ENCODE results near the gene TRAPPC13.
"Not testable (repeated sequence)": the region's sequence is repeated elsewhere in the genome, so short reads cannot be mapped to it uniquely, and the experiment has no call there.

TRAPPC13 gene

DNA sequence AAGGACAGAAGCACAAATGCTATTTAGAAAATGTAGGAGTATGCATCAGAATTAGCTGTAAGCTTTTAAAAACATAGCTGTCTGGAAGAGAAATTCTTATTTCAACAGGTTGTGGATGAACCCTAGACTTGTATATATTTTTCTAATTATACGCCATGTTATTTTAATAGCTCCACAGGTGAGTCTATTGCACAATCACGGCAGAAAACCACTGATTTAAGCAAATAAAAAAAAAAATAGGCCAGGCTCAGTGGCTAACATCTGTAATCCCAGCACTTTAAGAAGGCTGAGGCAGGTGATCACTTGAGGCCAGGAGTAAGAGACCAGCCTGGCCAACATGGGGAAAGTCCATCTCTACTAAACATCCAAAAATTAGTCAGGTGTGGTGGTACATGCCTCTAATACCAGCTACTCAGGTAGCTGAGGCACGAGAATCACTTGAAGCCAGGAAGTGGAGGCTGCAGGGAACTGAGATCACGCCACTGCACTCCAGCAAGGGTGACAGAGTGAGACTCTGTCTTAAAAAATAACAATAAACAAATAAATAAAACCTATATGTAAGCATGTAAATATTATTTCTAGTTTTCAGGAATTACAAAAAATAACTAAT is 12.4 kb upstream of the TRAPPC13 start:
- Histone ChIP-seq H3K9me3 (no peaks in the 10 kb centered on the region), H3K27me3 (no peaks in the 10 kb centered on the region), H3K36me3 (peaks cover 83% of the 10 kb centered on the region), H3K4me1 (ENCODE audit: control insufficient read depth in 1 of 2, insufficient read depth in 1 of 2, low read depth in 1 of 2, low read length in 1 of 2) (no peaks in the 10 kb centered on the region), H3K27ac (no peak overlapping the region), H3K4me3 (ENCODE audit: low read depth in 1 of 2, low read length in 1 of 2) (no peak overlapping the region)
- TF ChIP-seq, protein P1, sequence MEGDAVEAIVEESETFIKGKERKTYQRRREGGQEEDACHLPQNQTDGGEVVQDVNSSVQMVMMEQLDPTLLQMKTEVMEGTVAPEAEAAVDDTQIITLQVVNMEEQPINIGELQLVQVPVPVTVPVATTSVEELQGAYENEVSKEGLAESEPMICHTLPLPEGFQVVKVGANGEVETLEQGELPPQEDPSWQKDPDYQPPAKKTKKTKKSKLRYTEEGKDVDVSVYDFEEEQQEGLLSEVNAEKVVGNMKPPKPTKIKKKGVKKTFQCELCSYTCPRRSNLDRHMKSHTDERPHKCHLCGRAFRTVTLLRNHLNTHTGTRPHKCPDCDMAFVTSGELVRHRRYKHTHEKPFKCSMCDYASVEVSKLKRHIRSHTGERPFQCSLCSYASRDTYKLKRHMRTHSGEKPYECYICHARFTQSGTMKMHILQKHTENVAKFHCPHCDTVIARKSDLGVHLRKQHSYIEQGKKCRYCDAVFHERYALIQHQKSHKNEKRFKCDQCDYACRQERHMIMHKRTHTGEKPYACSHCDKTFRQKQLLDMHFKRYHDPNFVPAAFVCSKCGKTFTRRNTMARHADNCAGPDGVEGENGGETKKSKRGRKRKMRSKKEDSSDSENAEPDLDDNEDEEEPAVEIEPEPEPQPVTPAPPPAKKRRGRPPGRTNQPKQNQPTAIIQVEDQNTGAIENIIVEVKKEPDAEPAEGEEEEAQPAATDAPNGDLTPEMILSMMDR (IDR thresholded peaks at IDR 0.05): no peak

DNA sequence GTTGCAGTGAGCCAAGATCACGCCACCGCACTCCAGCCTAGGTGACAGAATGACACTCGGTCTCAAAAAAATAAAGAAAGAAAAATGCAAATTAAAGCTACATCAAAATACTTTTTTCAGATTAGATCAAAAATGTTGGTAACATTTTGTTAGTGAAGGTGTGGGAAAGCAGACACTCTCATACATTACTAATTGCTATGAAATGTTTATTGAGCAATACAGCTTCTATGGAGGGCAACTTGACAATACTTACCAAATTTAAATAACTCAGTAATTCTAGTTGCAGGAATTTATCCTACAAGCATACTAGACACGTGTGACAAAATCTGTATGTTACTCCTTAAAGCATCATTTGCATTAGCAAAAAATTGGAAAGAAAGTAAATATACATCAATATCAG is 4.8 kb upstream of the TRAPPC13 start:
- TF ChIP-seq, protein P1 (IDR thresholded peaks at IDR 0.05): no peak
- no peaks in the 10 kb centered on the region for H3K27me3 ChIP-seq
- no peak overlapping the region for H3K4me3 ChIP-seq (ENCODE audit: low read depth in 1 of 2, low read length in 1 of 2)
- no peak overlapping the region for H3K27ac ChIP-seq
- no peaks in the 10 kb centered on the region for H3K9me3 ChIP-seq
- H3K36me3 ChIP-seq: peaks cover 20% of the 10 kb centered on the region
- H3K4me1 ChIP-seq (ENCODE audit: control insufficient read depth in 1 of 2, insufficient read depth in 1 of 2, low read depth in 1 of 2, low read length in 1 of 2): peaks cover 20 to 22% of the 10 kb centered on the region in 2 experiments

DNA sequence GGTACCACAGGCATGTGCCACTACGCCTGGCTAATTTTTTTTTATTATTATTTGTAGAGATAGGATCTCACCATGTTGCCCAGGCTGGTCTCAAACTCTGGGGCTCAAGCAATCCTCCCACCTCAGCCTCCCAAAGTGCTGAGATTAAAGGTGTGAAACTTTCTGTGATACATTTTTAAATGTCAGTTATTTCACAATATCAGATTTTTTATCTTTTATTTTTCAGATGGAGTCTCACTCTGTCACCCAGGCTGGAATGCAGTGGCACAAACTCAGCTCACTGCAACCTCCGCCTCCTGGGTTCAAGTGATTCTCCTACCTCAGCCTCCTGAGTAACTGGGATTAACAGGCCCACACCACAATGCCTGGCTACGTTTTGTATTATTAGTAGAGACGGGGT is 2.9 kb upstream of the TRAPPC13 start:
- not testable (repeated sequence) for H3K27me3 ChIP-seq; H3K36me3 ChIP-seq; H3K27ac ChIP-seq; H3K4me3 ChIP-seq (ENCODE audit: low read depth in 1 of 2, low read length in 1 of 2); H3K9me3 ChIP-seq
- peaks cover 33% of the 10 kb centered on the region in 2 experiments for H3K4me1 ChIP-seq (ENCODE audit: control insufficient read depth in 1 of 2, insufficient read depth in 1 of 2, low read depth in 1 of 2, low read length in 1 of 2)

DNA sequence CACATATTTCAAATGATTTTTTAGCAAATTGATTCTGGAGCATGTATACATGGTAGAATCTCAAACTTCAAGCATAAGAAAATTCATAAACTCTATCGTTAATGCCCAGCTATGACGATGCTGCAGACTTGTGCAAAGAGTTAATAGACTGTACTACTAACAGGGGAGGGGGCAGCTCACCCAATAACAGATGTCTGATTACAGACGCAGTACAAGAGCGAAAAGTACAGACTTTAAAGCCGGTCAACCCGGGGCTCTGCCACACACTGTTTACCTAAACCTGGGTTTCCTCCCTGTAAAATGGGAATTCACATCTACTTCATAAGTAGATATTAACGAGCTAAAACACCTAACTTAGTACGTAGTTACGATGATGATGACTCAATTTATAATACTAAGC is 1.3 kb upstream of the TRAPPC13 start:
- Histone ChIP-seq H3K36me3 (peaks cover 1% of the 10 kb centered on the region), H3K4me3 (ENCODE audit: low read depth in 1 of 2, low read length in 1 of 2) (peak overlapping the region; percentile 87 to 91), H3K27ac (peak overlapping the region; percentile 89), H3K9me3 (no peaks in the 10 kb centered on the region), H3K4me1 (ENCODE audit: control insufficient read depth in 1 of 2, insufficient read depth in 1 of 2, low read depth in 1 of 2, low read length in 1 of 2) (peaks cover 33% of the 10 kb centered on the region in 2 experiments), H3K27me3 (no peaks in the 10 kb centered on the region)
- TF ChIP-seq, protein P1 (IDR thresholded peaks at IDR 0.05): no peak

DNA sequence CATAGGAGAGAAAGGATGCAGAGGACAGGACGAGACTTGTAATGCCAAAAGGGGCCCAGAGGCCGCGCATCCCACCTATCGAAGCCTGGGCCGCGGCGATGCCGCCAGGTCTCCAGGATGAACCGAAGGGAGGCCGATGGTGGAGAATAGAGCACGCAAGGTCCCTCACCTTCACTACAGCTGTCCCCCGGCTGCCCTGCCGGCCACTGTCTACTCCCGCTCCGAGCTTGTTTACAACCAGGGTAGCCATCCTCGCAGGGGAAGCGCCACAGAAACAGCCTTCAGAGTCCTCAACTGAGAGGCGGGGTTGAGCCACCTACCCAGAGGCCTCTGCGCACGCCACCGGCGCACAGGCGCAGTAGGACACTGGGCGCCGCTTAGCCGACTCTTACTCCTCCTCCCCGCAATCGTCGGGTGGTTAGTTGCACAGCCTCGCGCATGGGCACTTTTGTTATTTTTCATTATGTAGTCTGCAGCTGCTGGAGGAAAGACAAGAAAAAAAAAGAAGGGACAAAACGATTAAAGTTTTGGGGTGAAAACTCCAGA is 729 bp upstream of the TRAPPC13 start, which contains the start of gene TRIM23:
TRIM23 (minus strand) TSS at position 309 of the 546 bp plus-strand sequence; CDS start at position 250, 59 bp downstream.
- TF ChIP-seq, protein P1 (IDR thresholded peaks at IDR 0.05): no peak
- no peaks in the 10 kb centered on the region for H3K9me3 ChIP-seq
- peaks cover 6% of the 10 kb centered on the region for H3K36me3 ChIP-seq
- H3K4me3 ChIP-seq (ENCODE audit: low read depth in 1 of 2, low read length in 1 of 2): peak within 1 kb of the TSS; percentile 87 to 91
- peaks cover 33% of the 10 kb centered on the region in 2 experiments for H3K4me1 ChIP-seq (ENCODE audit: control insufficient read depth in 1 of 2, insufficient read depth in 1 of 2, low read depth in 1 of 2, low read length in 1 of 2)
- no peaks in the 10 kb centered on the region for H3K27me3 ChIP-seq
- peak within 1 kb of the TSS; percentile 89 for H3K27ac ChIP-seq

DNA sequence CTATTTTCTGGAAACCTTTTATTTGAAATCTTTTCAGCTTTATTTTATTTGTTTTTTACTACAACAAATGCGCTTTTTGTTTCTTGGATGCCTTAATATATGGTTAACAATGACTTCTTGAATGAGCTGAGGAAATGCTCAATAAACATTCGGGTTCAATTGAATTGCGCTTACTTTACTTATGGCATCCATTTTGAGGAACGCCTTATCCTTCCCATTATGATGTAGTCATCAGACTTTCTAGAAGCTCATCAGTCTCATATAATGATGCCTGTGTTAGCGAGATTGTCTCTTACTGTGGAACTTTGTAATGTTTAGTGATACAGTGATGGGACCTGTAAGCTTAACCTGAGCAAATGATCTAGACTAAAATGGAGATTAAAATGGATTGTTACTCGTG is 916 bp downstream of the TRAPPC13 start:
- no peaks in the 10 kb centered on the region for H3K27me3 ChIP-seq
- peak overlapping the region; percentile 89 for H3K27ac ChIP-seq
- peak overlapping the region; percentile 87 to 91 for H3K4me3 ChIP-seq (ENCODE audit: low read depth in 1 of 2, low read length in 1 of 2)
- H3K36me3 ChIP-seq: peaks cover 16% of the 10 kb centered on the region
- H3K9me3 ChIP-seq: no peaks in the 10 kb centered on the region
- H3K4me1 ChIP-seq (ENCODE audit: control insufficient read depth in 1 of 2, insufficient read depth in 1 of 2, low read depth in 1 of 2, low read length in 1 of 2): peaks cover 33% of the 10 kb centered on the region in 2 experiments
- TF ChIP-seq, protein P1 (IDR thresholded peaks at IDR 0.05): no peak
